Lower lobe of right lung (tissue), 2 donors: ENCODE data around the gene CDK17. TPM values are rescaled to one million over a fixed set of nuclear protein-coding genes. Genes with fewer than 3 reads are reported as not detected.
A peak's percentile ranks its signal among the peaks of the same experiment; 100 is the strongest.
"Not testable (repeated sequence)": the region's sequence is repeated elsewhere in the genome, so short reads cannot be mapped to it uniquely, and the experiment has no call there.

Experiments
- ATAC-seq, 2 donors: fragments of 200-7000 bp; cut with Tn5 transposase; one replicate each; pipeline ENCODE4 v1.9.1; 2020 to 2022; ENCODE audit warnings: mild to moderate bottlenecking in 2 of 2, moderate library complexity in 2 of 2
- DNase-seq: peaks from one replicate; pipeline ENCODE4 v3.0.0-alpha.2; 2020
- H3K27ac ChIP-seq: fragments of 200-600 bp; one replicate; pipeline ENCODE4 v1.8.0; 2022
- H3K27me3 ChIP-seq: fragments of 200-600 bp; one replicate; pipeline ENCODE4 v1.8.0; 2022; ENCODE audit warnings: low read depth
- H3K36me3 ChIP-seq: fragments of 200-600 bp; one replicate; pipeline ENCODE4 v1.8.0; 2022; ENCODE audit warnings: mild to moderate bottlenecking
- H3K4me1 ChIP-seq: fragments of 200-600 bp; one replicate; pipeline ENCODE4 v1.8.0; 2022
- H3K4me3 ChIP-seq: fragments of 200-600 bp; one replicate; pipeline ENCODE4 v1.8.0; 2022; ENCODE audit warnings: mild to moderate bottlenecking
- H3K9me3 ChIP-seq: fragments of 200-600 bp; one replicate; pipeline ENCODE4 v1.8.0; 2022
- intact Hi-C: fragments of 100-400 bp; cut with DNase I; formaldehyde crosslinking; loops from one replicate; pipeline ENCODE4 v1.11.0; 2022
- total RNA-seq: library from RNA; stranded (reverse); fragmentation: NEBNext Ultra II Directional; extraction: Animal tissue kit (Norgen Biotek cat#: 25700); gene quantifications from one replicate; pipeline ENCODE4 v1.2.1, GENCODE V29; 2021
- TF ChIP-seq, protein P1 (sequence below): fragments of 200-600 bp; IDR thresholded peaks from one replicate; pipeline ENCODE4 v1.8.0; 2022; ENCODE audit warnings: antibody characterized with exemption, mild to moderate bottlenecking
- donor health status: DM: no; HTN: yes; CAD: no; lungs with severe emphysema.

Gene CDK17
- total RNA-seq, 1 donor from 2014 or later: 41.7 TPM

DNA sequence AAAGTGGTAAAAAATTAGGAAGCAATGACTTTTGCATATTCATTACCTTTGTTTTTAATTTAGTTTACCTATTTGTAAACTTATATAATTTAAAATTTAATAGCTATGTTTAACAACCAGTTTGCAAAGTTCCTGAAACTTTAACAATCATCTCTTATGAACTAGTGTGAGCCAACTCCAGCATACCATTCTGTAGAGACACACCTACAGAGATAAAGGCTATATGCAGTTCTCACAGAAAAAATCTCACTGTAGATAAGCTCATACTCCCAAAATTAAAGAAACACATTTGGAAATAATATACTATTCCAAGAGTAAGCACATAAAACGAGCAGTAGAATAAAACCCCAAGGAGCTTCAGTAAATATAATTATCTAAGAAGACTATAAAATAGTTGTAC lies 77.5 kb downstream of the CDK17 start:
- TF ChIP-seq, protein P1, sequence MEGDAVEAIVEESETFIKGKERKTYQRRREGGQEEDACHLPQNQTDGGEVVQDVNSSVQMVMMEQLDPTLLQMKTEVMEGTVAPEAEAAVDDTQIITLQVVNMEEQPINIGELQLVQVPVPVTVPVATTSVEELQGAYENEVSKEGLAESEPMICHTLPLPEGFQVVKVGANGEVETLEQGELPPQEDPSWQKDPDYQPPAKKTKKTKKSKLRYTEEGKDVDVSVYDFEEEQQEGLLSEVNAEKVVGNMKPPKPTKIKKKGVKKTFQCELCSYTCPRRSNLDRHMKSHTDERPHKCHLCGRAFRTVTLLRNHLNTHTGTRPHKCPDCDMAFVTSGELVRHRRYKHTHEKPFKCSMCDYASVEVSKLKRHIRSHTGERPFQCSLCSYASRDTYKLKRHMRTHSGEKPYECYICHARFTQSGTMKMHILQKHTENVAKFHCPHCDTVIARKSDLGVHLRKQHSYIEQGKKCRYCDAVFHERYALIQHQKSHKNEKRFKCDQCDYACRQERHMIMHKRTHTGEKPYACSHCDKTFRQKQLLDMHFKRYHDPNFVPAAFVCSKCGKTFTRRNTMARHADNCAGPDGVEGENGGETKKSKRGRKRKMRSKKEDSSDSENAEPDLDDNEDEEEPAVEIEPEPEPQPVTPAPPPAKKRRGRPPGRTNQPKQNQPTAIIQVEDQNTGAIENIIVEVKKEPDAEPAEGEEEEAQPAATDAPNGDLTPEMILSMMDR: no peak
- no peak for DNase-seq
- Histone ChIP-seq H3K4me1 (no peaks in the 10 kb centered on the region), H3K27ac (no peak overlapping the region), H3K4me3 (no peak overlapping the region), H3K9me3 (no peaks in the 10 kb centered on the region), H3K36me3 (peaks cover 18% of the 10 kb centered on the region), H3K27me3 (no peaks in the 10 kb centered on the region)
- intact Hi-C loops: no loop called here
- ATAC-seq: no peak

DNA sequence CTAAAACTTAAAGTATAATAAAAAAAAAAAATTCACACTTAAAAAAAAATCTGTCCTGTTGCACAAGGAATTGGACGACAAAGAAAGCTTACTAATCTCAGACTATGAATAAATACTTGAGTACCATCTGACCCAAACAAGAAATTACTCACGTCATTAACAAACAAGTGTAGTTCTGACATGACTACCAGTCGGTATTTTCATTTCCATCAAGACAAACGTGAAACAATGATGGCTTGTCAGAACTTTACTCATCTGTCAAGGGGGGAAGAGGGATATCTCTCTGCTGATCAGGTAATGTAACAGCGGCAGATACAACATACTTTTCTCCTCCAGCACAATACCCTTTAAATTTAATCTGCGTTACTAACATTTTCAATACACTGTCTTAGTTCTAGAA lies 78.3 kb downstream of the CDK17 start:
- H3K9me3 ChIP-seq: no peaks in the 10 kb centered on the region
- TF ChIP-seq, protein P1: no peak
- peaks cover 18% of the 10 kb centered on the region for H3K36me3 ChIP-seq
- intact Hi-C loops: no loop called here
- no peak for DNase-seq
- H3K4me3 ChIP-seq: no peak overlapping the region
- H3K27ac ChIP-seq: no peak overlapping the region
- no peak for ATAC-seq
- no peaks in the 10 kb centered on the region for H3K27me3 ChIP-seq
- no peaks in the 10 kb centered on the region for H3K4me1 ChIP-seq

DNA sequence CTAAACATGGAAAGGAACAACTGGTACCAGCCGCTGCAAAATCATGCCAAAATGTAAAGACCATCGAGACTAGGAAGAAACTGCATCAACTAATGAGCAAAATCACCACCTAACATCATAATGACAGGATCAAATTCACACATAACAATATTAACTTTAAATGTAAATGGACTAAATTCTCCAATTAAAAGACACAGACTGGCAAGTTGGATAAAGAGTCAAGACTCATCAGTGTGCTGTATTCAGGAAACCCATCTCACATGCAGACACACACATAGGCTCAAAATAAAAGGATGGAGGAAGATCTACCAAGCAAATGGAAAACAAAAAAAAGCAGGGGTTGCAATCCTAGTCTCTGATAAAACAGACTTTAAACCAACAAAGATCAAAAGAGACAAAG lies 82.4 kb downstream of the CDK17 start:
- H3K4me3 ChIP-seq, H3K27me3 ChIP-seq, ATAC-seq, H3K4me1 ChIP-seq, DNase-seq, H3K27ac ChIP-seq, H3K9me3 ChIP-seq, intact Hi-C loops: not testable (repeated sequence)
- peaks cover 14% of the 10 kb centered on the region for H3K36me3 ChIP-seq

DNA sequence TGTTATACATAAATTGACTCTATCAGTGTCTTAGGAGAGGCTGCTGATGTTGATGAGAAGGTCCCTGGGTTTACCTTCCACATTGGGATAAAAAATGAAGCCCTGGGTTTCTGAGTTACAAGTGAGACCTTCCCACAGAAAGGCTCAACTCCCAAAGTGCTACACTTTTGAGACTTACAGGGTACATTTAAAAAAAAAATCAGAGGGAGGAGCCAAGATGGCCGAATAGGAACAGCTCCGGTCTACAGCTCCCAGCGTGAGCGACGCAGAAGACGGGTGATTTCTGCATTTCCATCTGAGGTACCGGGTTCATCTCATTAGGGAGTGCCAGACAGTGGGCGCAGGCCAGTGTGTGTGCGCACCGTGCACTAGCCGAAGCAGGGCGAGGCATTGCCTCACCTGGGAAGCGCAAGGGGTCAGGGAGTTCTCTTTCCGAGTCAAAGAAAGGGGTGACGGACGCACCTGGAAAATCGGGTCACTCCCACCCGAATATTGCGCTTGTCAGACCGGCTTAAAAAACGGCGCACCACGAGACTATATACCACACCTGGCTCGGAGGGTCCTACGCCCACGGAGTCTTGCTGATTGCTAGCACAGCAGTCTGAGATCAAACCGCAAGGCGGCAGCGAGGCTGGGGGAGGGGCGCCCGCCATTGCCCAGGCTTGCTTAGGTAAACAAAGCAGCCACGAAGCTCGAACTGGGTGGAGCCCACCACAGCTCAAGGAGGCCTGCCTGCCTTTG lies 84.3 kb downstream of the CDK17 start:
- ATAC-seq, H3K27me3 ChIP-seq, H3K4me1 ChIP-seq, intact Hi-C loops, H3K9me3 ChIP-seq, DNase-seq: not testable (repeated sequence)
- Histone ChIP-seq H3K4me3 (peak overlapping the region; percentile 44), H3K36me3 (peaks cover 16% of the 10 kb centered on the region), H3K27ac (peak overlapping the region; percentile 39)

DNA sequence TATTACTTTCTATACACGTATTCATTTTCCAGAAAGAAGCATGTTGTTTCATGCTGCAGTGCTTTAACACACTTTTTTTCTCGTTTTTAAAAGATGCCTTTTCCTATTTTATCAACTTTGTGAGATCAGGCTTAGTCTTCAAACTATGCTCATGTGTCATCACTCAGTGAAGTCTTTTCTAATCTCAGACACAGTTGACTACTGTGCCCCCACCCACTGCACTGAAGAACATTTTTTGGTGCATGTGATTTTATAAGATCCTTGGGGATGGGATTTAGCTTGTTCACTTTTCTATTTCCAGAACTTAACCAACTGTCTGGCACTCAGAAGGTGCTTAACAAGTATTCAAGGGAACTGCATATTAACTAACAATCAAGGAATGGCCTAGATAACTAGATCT lies 85.5 kb downstream of the CDK17 start:
- DNase-seq: no peak
- ATAC-seq: no peak
- no peaks in the 10 kb centered on the region for H3K27me3 ChIP-seq
- H3K27ac ChIP-seq: no peak overlapping the region
- TF ChIP-seq, protein P1: no peak
- intact Hi-C loops: no loop called here
- H3K36me3 ChIP-seq: peaks cover 22% of the 10 kb centered on the region
- no peak overlapping the region for H3K4me3 ChIP-seq
- no peaks in the 10 kb centered on the region for H3K9me3 ChIP-seq
- no peaks in the 10 kb centered on the region for H3K4me1 ChIP-seq

DNA sequence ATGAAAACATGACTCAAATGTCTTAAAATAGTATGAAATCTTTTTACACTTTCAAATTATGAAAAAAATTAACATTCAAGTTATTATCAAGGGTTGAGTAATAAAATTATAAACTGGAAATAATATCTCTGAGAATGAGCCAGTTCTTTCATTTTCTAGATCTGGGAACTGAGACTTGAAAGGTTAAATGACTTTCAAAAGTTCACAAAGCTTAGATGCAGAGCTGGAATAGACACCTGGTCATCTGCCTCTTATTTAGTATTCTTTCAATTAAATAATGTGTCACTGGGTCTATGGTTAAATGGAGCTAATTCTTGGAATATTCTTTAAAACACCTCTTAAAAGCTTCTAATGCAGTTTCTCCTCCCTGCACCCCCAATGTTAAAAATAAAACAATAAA lies 86.6 kb downstream of the CDK17 start:
- H3K27ac ChIP-seq: no peak overlapping the region
- TF ChIP-seq, protein P1: no peak
- intact Hi-C loops: no loop called here

More for the DNA sequence above, 86.6 kb downstream of the CDK17 start:
- ATAC-seq (no peak), DNase-seq (no peak)
- Histone ChIP-seq H3K36me3 (peaks cover 22% of the 10 kb centered on the region), H3K4me1 (no peaks in the 10 kb centered on the region), H3K4me3 (no peak overlapping the region), H3K9me3 (no peaks in the 10 kb centered on the region), H3K27me3 (no peaks in the 10 kb centered on the region)
